OCI-LY7 (cell line): ENCODE data around the gene GTF2H3.

ENCODE experiments used
- EZH2phosphoT487 ChIP-seq: fragments of 200-600 bp; sonication (generic); IDR thresholded peaks from 2 replicates; pipeline ENCODE4 v1.6.1; 2018; ENCODE audit warnings: low read depth, borderline replicate concordance, mild to moderate bottlenecking, mixed run types, antibody characterized with exemption, low read length, moderate library complexity, mixed read lengths
- TF ChIP-seq, protein P1 (sequence below): fragments of 200-600 bp; sonication (generic); conservative IDR thresholded peaks from 2 replicates; pipeline ENCODE4 v1.5.1; 2014; ENCODE audit warnings: mild to moderate bottlenecking, antibody characterized with exemption, low read length, moderate library complexity, mixed read lengths

DNA sequence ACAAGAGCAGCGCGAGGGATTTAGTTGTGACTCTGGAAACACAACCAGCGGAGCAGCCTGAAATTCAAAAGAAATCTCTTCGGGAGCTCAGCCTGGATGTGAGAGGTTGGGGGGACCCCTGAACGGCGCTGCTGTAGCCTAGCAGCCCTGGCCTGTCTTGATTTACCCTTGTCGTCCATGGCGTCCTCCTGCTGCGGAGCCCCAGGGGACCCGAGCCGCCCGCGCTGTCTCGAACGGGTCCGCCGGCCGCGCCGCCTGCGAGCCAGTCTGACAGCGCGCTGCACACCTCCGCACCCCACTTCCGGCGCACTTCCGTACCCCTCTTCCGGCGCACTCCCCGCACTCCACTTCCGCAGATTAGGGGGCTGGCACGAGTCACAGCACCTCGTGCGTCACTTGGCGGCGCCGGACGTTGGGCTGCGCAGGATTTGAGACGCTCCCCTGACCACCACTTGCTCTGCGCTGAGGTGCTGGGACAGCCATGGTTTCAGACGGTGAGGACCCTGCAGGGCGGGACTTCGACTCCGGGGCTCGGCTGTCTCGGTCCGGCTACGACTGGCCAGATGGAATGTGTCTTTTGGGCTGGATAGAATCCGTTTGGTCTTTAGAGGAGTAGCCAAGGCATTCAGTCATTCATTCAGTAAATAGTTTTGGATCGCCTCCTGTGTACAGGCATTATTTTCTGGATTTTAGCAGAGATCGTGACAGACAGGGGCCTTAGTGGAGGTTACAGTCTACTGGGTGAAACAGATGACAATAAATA, at the start of gene GTF2H3, which contains the start of gene EIF2B1:
- TF ChIP-seq, protein P1, sequence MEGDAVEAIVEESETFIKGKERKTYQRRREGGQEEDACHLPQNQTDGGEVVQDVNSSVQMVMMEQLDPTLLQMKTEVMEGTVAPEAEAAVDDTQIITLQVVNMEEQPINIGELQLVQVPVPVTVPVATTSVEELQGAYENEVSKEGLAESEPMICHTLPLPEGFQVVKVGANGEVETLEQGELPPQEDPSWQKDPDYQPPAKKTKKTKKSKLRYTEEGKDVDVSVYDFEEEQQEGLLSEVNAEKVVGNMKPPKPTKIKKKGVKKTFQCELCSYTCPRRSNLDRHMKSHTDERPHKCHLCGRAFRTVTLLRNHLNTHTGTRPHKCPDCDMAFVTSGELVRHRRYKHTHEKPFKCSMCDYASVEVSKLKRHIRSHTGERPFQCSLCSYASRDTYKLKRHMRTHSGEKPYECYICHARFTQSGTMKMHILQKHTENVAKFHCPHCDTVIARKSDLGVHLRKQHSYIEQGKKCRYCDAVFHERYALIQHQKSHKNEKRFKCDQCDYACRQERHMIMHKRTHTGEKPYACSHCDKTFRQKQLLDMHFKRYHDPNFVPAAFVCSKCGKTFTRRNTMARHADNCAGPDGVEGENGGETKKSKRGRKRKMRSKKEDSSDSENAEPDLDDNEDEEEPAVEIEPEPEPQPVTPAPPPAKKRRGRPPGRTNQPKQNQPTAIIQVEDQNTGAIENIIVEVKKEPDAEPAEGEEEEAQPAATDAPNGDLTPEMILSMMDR = no peak
- no peak for TF ChIP-seq EZH2phosphoT487
